Esophagus muscularis mucosa (tissue), 4 donors: Measurements from ENCODE around the gene PRPF18.

Source experiments
- CTCF ChIP-seq, 3 experiments: fragments of 200-600 bp in 2 of 3; fragments of 450-650 bp in 1 of 3; sonication (generic) in 2 of 3; IDR thresholded peaks; one replicate each; pipeline ENCODE4 v1.5.1; 2017 to 2019; ENCODE audit warnings: antibody characterized with exemption in 3 of 3, mild to moderate bottlenecking in 2 of 3, moderate library complexity in 1 of 3
- EP300 ChIP-seq: sonication (generic); formaldehyde crosslinking; IDR thresholded peaks from one replicate; pipeline ENCODE4 v1.6.1; 2017; ENCODE audit warnings: antibody characterized with exemption
- POLR2AphosphoS5 ChIP-seq, 2 donors: sonication (generic); formaldehyde crosslinking; IDR thresholded peaks; one replicate each; pipeline ENCODE4 v1.6.1; 2017; ENCODE audit warnings: antibody characterized with exemption in 2 of 2

- no peak for TF ChIP-seq CTCF (IDR thresholded peaks at IDR 0.05)
- no peak for TF ChIP-seq POLR2AphosphoS5 (IDR thresholded peaks at IDR 0.05)
- TF ChIP-seq EP300, result no peak
These were observed 67.5 kb downstream of the PRPF18 start for GRCh38 chr10:13654118-13654830.
